ENCODE measurements around the gene STX1B. TPM values are rescaled to one million over a fixed set of nuclear protein-coding genes. Genes with fewer than 3 reads are reported as not detected.
A peak's percentile ranks its signal among the peaks of the same experiment; 100 is the strongest.

The STX1B gene
- polyA plus RNA-seq, 3 donors, result 1.7 TPM; not detected in 2

DNA sequence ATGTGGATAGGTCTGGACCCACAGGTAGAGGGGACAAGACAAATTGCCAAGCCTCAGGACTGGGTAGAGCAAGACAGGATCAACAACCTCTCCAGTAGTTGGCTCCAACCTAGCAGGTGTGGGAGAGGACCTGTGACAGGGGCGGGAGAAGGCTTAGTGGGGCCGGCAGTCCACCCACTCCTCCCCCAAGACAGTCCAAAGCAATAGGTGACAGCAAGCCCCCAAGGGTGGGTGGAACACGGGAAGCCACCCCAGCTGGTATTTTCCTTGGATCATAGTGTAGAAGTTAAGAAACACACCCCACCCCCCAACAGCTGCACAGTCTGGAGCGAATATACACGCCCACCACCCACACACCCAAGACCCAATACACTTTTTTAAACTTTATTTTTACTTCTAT lies 18.8 kb upstream of the STX1B start:
- no peak overlapping the region for H3K4me2 ChIP-seq (replicated peaks; ENCODE audit: extremely low read depth, low read length, poor library complexity, severe bottlenecking)
- H3K4me3 ChIP-seq (replicated peaks in 1 of 3; ENCODE audit: low read depth in 2 of 3, low read length in 3 of 3), result no peak overlapping the region
- intact Hi-C loops (cut with micrococcal nuclease), result no loop called here
- Mint-ChIP-seq H3K27ac (peak overlapping the region in 3 of 7 donors; percentile 18 to 28 (median 21)), H3K4me3 (no peak overlapping the region), H3K9me3 (peaks cover 0 to 2% (median 0%) of the 10 kb centered on the region in 7 donors), H3K4me1 (peaks cover 27% of the 10 kb centered on the region), H3K27me3 (ENCODE audit: low read depth in 3 of 3) (peaks cover 0 to 6% (median 2%) of the 10 kb centered on the region in 3 donors), H3K36me3 (no peaks in the 10 kb centered on the region)
- H3K79me2 ChIP-seq (ENCODE audit: insufficient read depth, low read length), result peaks cover 9% of the 10 kb centered on the region
- no peak overlapping the region for H3K27ac ChIP-seq (ENCODE audit: low read depth in 1 of 2, low read length in 2 of 2)
- H3K9me3 ChIP-seq (replicated peaks in 1 of 2; ENCODE audit: control insufficient read depth in 1 of 2, insufficient read depth in 1 of 2, low read length in 2 of 2), result no peaks in the 10 kb centered on the region
- no peak overlapping the region for H2AFZ ChIP-seq (ENCODE audit: insufficient read depth, low read depth, low read length, poor library complexity, severe bottlenecking)
- no CpG with 5 or more reads among the region's 5 CpGs for WGBS (ENCODE audit: insufficient coverage)
- H3K4me1 ChIP-seq (ENCODE audit: control insufficient read depth in 1 of 2, insufficient read depth in 2 of 2, low read length in 2 of 2), result peaks cover 13 to 17% of the 10 kb centered on the region in 2 donors
- H3K27me3 ChIP-seq (ENCODE audit: control insufficient read depth in 2 of 2, insufficient read depth in 2 of 2, low read length in 2 of 2), result no peaks in the 10 kb centered on the region
- DNase-seq, result no peak
- peaks cover 2% of the 10 kb centered on the region for H4K20me1 ChIP-seq (ENCODE audit: insufficient read depth, low read length)
- H3K9ac ChIP-seq (ENCODE audit: insufficient read depth, low read length, poor library complexity, severe bottlenecking), result no peak overlapping the region
- H3K36me3 ChIP-seq (replicated peaks in 1 of 2; ENCODE audit: control insufficient read depth in 1 of 2, insufficient read depth in 2 of 2, low read length in 2 of 2), result no peaks in the 10 kb centered on the region
- TF ChIP-seq, protein P1, sequence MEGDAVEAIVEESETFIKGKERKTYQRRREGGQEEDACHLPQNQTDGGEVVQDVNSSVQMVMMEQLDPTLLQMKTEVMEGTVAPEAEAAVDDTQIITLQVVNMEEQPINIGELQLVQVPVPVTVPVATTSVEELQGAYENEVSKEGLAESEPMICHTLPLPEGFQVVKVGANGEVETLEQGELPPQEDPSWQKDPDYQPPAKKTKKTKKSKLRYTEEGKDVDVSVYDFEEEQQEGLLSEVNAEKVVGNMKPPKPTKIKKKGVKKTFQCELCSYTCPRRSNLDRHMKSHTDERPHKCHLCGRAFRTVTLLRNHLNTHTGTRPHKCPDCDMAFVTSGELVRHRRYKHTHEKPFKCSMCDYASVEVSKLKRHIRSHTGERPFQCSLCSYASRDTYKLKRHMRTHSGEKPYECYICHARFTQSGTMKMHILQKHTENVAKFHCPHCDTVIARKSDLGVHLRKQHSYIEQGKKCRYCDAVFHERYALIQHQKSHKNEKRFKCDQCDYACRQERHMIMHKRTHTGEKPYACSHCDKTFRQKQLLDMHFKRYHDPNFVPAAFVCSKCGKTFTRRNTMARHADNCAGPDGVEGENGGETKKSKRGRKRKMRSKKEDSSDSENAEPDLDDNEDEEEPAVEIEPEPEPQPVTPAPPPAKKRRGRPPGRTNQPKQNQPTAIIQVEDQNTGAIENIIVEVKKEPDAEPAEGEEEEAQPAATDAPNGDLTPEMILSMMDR (IDR thresholded peaks at IDR 0.05), result no peak

GRCh38 chr16:31025339-31025738 lies 14.9 kb upstream of the STX1B start:
- peaks cover 0 to 3% (median 0%) of the 10 kb centered on the region in 7 donors for H3K9me3 Mint-ChIP-seq
- no peak overlapping the region for H3K27ac ChIP-seq (ENCODE audit: low read depth in 1 of 2, low read length in 2 of 2)
- no peak overlapping the region for H3K4me2 ChIP-seq (replicated peaks; ENCODE audit: extremely low read depth, low read length, poor library complexity, severe bottlenecking)
- peak overlapping the region in 6 of 7 donors; percentile 23 to 86 (median 71) for H3K27ac Mint-ChIP-seq
- H3K36me3 Mint-ChIP-seq, result no peaks in the 10 kb centered on the region
- no peak overlapping the region for H3K4me3 Mint-ChIP-seq
- H3K4me3 ChIP-seq (replicated peaks in 1 of 3; ENCODE audit: low read depth in 2 of 3, low read length in 3 of 3), result no peak overlapping the region
- WGBS (ENCODE audit: insufficient coverage), result 36% methylated on average over 2 of the region's 5 CpGs
- no peaks in the 10 kb centered on the region for H4K20me1 ChIP-seq (ENCODE audit: insufficient read depth, low read length)
- peaks cover 0 to 2% (median 0%) of the 10 kb centered on the region in 3 donors for H3K27me3 Mint-ChIP-seq (ENCODE audit: low read depth in 3 of 3)
- no peaks in the 10 kb centered on the region for H3K79me2 ChIP-seq (ENCODE audit: insufficient read depth, low read length)
- TF ChIP-seq, protein P1 (IDR thresholded peaks at IDR 0.05), result no peak
- no peak overlapping the region for H3K9ac ChIP-seq (ENCODE audit: insufficient read depth, low read length, poor library complexity, severe bottlenecking)
- intact Hi-C loops (cut with micrococcal nuclease), result no loop called here
- peaks cover 17% of the 10 kb centered on the region for H3K4me1 Mint-ChIP-seq
- no peaks in the 10 kb centered on the region for H3K36me3 ChIP-seq (replicated peaks in 1 of 2; ENCODE audit: control insufficient read depth in 1 of 2, insufficient read depth in 2 of 2, low read length in 2 of 2)
- H2AFZ ChIP-seq (ENCODE audit: insufficient read depth, low read depth, low read length, poor library complexity, severe bottlenecking), result no peak overlapping the region
- no peaks in the 10 kb centered on the region for H3K9me3 ChIP-seq (replicated peaks in 1 of 2; ENCODE audit: control insufficient read depth in 1 of 2, insufficient read depth in 1 of 2, low read length in 2 of 2)
- no peaks in the 10 kb centered on the region for H3K27me3 ChIP-seq (ENCODE audit: control insufficient read depth in 2 of 2, insufficient read depth in 2 of 2, low read length in 2 of 2)
- no peaks in the 10 kb centered on the region for H3K4me1 ChIP-seq (ENCODE audit: control insufficient read depth in 1 of 2, insufficient read depth in 2 of 2, low read length in 2 of 2)
- peak in 2 of 3 donors; percentile 8 to 20 for DNase-seq

All from CD14-positive monocyte (primary cell).